ENCODE data around the gene ADCY6.
A peak's percentile ranks its signal among the peaks of the same experiment; 100 is the strongest.

ADCY6 gene

DNA sequence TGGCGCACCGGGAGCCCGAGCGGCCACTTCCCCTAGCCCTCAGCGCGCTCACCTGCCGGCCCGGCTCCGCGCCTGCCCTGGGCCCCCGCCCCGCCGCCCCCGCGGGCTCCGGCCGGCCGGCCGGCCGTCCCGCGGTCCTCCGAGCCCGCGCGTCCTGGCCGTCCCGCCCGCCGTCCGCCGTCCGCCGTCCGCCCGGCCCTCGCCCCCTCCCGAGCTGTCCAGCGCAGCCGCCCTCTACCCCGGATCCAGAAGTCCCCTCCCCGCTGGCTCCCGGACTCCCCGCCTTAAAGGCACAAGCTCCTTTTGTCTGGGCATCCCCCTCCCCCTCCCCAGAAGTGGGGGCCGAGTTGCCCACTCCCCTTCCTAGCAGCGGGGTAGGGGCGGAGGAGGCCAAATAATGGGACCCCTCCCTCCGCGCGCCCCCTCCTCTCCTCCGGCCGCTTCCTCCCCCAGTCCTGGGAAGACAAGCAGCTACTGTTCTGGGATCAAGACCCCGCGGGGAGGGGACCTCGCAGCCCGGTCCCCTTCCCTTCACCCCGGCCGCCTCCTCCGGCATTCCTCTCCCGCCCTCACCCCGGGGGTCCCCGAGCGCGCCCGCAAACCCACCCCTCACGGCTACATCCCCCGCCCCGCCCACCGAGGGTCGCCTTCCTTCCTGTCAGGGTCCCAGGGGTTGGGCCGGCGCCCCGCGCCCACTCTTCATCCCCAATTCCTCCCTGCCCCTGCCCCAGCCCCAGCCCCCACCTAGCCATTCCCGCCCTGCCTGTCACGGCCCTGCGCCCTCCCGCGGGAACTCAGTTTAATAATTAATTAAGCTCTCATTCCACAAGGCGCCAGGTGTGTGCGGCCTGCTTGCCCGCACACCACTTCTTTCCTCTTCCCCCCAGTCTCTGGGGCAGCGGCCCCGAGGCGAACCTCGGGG, at the start of gene ADCY6:
ADCY6 (minus strand) TSS at position 236 of the 922 bp plus-strand sequence. CDS start 5,655 bp downstream, outside the sequence.
- DNase-seq = no peak

DNA sequence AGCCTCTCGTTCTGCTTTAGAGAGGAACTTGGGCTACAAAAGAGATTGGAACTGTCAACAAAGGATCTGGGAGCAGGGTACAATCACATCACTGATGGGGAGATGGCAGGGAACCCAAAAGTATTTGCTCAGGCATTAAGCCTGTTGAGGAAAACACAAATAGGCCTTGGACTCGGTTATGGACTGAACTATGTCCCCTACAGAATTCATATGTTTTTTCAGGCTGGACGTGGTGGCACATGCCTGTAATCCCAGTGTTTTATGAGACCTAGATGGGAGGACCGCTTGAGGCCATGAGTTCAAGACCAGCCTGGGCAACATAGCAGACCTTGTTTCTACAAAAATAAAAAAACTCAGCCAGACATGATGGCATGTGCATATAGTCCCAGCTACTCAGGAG, 49.2 kb upstream of the ADCY6 start:
- DNase-seq = no peak

- DNase-seq = no peak
These were observed 43.6 kb upstream of the ADCY6 start for GRCh38 chr12:48832321-48833060.

- no peak for DNase-seq
These were observed 42.4 kb upstream of the ADCY6 start for GRCh38 chr12:48831257-48831656.

DNA sequence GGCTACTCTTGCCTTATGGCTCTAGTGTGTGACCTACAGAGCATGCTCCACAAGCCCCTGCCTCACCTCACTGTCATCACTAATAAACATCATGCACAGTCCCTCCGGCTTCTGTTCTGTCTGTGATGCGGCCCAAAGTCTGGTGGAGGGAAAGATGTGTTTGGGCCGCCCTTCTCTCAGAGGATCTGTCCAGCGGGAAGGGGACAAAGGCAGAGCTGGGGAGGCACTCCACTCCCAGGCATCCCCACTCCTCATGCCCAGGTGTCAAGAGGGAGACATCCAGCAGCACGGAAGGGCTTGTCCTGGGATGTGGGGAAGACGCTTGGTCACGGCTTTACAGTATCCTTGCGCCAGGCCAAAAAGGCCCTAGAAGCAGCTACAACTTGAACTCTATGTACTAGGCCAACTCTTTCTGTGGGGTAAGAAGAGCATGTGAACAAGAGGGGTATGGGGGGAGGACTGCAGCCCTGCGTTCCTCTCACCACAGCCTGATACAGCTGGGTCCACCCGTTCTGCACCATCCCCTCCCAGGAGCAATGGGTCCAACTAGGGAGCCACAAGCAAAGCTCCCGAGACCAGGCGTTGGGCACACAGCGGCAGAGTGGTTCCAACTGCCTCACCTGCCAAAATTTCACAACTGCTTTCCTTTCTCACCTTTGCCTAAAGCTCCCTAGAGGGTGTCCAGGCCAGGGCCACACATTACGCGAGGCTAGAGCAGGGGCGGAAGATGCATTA, 40.1 kb upstream of the ADCY6 start:
- DNase-seq = no peak

GRCh38 chr12:48828293-48828692, 39.4 kb upstream of the ADCY6 start:
- DNase-seq = no peak

- DNase-seq = no peak
These were observed 38.7 kb upstream of the ADCY6 start for GRCh38 chr12:48827513-48828096.

DNA sequence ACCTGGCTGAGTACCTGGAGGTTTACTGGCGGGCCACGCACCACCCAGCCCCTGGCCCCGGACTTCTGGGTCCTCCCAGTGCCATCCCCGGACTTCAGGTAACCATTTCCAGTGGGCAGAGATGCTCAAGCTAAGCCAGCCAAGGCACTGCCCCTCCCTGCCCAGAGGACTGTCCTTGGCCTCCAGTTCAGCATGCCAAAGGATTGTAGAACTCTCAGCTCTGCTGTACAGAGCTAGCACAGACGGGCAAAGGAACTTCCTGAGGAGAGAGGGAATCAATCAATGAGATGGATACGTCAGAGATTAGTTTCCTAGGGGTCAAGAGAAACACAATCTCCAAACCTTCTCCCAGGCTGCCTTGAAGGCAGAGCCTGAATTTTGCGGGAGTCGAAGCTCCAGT, 38.1 kb upstream of the ADCY6 start:
- no peak for DNase-seq

- DNase-seq = no peak
These were observed 37.4 kb upstream of the ADCY6 start for GRCh38 chr12:48826209-48826855.

- DNase-seq = no peak
These were observed 36.0 kb upstream of the ADCY6 start for GRCh38 chr12:48824905-48825304.

DNA sequence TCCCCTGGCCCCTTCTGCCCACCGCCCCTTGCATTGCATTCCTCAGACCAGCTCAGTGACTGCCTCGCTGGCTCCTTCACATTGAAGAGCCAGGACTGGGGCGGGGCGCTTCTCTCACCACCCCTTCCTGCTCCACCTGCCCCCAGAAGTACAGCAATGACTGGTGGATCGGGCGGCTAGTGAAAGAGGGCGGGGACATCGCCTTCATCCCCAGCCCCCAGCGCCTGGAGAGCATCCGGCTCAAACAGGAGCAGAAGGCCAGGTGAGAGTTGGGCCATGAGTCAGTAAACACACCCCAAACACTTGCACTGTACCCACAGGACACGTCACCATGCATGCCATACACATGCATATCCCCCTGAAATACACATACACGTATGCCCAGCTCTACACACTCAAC, 35.2 kb upstream of the ADCY6 start:
- peak; percentile 74 for DNase-seq

DNA sequence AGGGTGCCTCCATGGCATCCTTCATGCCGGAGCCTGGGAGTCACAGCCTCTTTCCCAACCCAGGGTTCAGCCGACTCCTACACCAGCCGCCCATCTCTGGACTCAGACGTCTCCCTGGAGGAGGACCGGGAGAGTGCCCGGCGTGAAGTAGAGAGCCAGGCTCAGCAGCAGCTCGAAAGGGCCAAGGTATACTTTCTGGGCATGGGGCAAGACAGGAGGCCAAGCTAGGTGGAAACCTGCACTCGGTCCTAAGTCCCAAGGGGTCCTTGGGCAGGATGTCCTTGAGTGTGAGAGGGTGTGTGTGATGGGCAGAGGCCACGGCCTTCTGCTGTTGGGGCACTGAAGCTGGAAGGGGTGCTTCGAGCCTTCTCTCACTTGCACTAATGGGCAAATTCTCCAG, 34.4 kb upstream of the ADCY6 start:
- no peak for DNase-seq

DNA sequence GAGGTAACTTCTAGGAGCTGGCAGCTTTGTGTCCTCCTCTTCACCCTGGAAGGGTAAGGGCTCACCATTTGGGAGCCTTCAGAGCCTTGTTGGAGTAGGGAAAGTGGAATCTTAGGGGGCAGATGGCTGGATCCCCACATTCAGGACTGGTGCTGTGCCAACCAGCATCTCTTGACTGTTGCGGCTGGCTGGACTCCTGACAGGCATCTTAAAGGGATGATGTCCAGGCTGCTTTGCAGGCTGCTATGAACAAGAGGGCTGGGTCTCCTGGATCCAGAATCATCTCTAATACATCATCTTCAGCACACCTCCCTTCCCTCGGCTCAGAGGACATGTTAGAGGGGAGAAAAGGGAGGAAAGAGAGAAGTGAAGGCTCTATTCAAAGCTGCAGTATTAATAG, 33.8 kb upstream of the ADCY6 start:
- no peak for DNase-seq

DNA sequence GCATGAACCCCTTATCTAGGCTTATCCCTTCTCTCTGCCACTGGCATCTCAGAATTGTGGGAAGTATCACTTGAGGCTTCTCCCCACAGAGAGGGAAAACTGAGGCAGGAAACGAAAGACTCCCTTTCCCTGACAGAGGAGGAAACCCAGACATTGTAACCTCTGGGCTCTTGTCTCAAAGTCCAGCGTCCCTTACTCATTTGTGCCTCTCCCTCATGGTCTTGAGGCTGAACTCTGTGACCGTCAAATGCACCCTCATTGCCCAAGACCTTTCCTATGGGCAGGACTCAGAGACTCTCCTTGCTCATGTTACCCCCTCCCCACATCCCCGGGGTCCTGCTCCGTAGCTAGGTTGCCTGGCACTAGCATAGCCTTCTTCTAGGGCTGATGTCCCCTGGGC, 33.2 kb upstream of the ADCY6 start:
- no peak for DNase-seq

- no peak for DNase-seq
These were observed 31.3 kb upstream of the ADCY6 start for GRCh38 chr12:48819986-48820725.

DNA sequence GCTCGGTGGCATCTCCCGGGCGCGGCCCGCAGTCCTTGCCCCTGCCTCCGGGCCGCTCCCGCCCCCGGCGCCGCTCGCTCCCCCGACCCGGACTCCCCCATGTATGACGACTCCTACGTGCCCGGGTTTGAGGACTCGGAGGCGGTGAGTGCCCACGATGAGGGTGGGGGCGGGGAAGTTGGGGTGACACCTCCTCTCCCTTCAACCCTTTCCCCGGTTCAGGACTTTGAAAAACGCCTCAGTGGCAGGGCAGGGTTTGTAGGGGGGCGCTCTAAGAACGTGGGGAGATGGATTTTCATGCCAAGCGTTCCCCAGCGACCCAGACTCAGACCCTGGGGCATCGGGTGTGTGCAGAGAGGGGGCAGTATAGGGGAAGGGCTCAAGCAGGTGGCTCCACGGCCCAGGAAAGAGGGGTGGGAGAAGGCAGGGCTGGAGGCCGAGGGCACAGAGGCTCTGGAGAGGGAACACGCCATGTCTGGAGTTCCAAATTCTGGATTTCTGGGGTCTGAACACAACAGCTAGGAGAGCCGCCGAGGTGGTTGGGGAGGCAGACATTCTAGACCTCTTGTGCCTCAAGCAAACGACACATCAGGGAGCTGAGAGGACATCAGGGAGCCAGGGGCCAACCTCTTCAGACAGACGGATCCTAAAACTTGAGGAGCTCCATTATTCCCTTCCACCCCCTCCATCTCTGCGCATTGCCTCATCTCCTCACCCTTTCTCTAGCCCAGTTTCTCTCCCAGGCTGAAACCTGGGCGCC, 30.1 kb upstream of the ADCY6 start:
- DNase-seq = peak; percentile 73

DNA sequence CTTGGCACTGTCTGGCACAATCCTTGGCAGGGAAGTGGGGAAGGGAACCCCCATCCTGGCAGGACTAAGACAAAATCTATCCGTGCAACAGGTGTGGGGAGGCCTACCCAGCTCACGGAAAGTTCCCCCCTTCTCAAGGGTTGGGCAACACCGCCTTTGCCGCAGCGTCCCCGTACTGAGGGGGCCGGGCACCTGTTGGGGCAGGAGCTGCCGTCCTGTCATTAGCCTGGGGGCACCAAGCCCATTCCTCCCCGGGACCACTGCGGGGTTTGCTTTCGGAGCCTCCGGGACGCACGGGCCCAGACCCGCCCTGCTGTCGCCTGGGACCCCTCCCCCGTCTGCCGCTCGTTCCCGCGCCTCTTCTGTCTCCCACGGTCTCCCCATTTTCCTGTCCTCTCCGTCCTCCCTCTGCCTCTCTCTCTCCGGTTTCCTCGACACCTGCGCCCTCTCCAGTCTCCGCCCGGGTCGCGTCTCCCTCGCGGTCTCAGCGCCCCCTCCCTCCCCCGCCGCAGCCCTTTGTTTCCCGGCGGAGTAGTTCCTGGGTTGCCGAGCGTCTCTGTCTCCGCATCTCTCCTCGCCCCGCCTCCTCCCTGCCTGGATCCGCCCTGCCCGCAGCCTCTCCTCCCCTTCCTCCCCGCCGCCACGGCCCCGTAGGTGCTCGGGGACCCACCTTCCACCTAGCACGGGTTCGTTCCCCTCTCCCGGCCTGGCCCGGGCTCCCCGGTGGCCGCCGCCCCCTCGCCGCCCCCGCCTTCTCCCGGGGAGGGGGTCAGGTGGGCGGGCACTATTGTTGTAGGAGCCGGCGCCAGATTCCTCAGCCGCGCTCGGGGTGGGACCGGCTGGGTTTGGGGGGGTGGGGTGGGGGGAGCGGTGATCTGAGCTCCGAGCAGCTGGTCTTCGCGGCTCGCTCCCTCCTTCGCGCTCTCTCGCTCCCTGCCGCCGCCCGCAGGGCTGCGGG, 29.3 kb upstream of the ADCY6 start, which contains the start of gene CACNB3:
CACNB3 (plus strand) TSS at position 624 of the 958 bp plus-strand sequence. CDS start 434 bp downstream, outside the sequence.
- DNase-seq = peak; percentile 92

- no peak for DNase-seq
These were observed 27.4 kb upstream of the ADCY6 start for GRCh38 chr12:48816143-48816854.
